ENCODE measurements around the gene AASDH. TPM values are rescaled to one million over a fixed set of nuclear protein-coding genes. Genes with fewer than 3 reads are reported as not detected.

Gene AASDH
- total and polyA plus RNA-seq, 2 of the 4 experiments (the other 2 are of a cell fraction) = 4.7 to 12.0 TPM

GRCh38 chr4:56360071-56360470 is 27.2 kb downstream of the AASDH start:
- Histone ChIP-seq H3K9ac (ENCODE audit: low read depth, low read length) (no peak overlapping the region), H2BK120ac (ENCODE audit: low read depth, low read length) (no peak overlapping the region), H3K79me1 (ENCODE audit: low read depth in 1 of 2, low read length in 2 of 2) (peaks cover 0 to 3% of the 10 kb centered on the region in 2 experiments; a peak in 1 of 4 replicates), H3K56ac (ENCODE audit: extremely low read depth, insufficient read depth, low read length) (no peak overlapping the region), H2AK5ac (ENCODE audit: low read depth, low read length) (no peak overlapping the region), H3K9me3 (ENCODE audit: control insufficient read depth, insufficient read depth, low read length) (no peaks in the 10 kb centered on the region), H3K4me1 (ENCODE audit: control insufficient read depth, insufficient read depth, low read length) (no peaks in the 10 kb centered on the region), H4K91ac (ENCODE audit: insufficient read depth, low read depth, low read length) (no peak overlapping the region), H2AK9ac (replicated peaks; ENCODE audit: low read depth, low read length, poor library complexity) (no peak overlapping the region), H3K27me3 (ENCODE audit: control insufficient read depth, insufficient read depth, low read length) (no peaks in the 10 kb centered on the region), H3K9me1 (ENCODE audit: insufficient read depth, low read length) (no peaks in the 10 kb centered on the region), H3K36me3 (ENCODE audit: control insufficient read depth, insufficient read depth, low read length) (peaks cover 5% of the 10 kb centered on the region; the same call in 1 of the 2 replicates), H2BK5ac (ENCODE audit: low read depth, low read length, poor library complexity, severe bottlenecking) (no peak overlapping the region), H4K5ac (ENCODE audit: low read depth, low read length) (no peak overlapping the region), H3K4me3 (ENCODE audit: insufficient read depth, low read depth, low read length) (no peak overlapping the region), H3K14ac (replicated peaks; ENCODE audit: low read depth, low read length) (no peak overlapping the region), H3K4ac (ENCODE audit: low read depth, low read length) (no peak overlapping the region), H2AFZ (replicated peaks; ENCODE audit: low read length, poor library complexity) (no peak overlapping the region), H4K8ac (ENCODE audit: low read depth in 2 of 2, low read length in 2 of 2) (no peak overlapping the region), H3K23ac (ENCODE audit: low read depth, low read length) (no peak overlapping the region), H2BK20ac (ENCODE audit: low read depth, low read length) (no peak overlapping the region), H2BK15ac (ENCODE audit: low read depth, low read length) (no peak overlapping the region), H3K4me2 (ENCODE audit: low read depth, low read length) (no peak overlapping the region), H4K20me1 (ENCODE audit: insufficient read depth, low read length) (no peaks in the 10 kb centered on the region), H3K27ac (ENCODE audit: insufficient read depth, low read length) (no peak overlapping the region), H3K18ac (ENCODE audit: low read depth, low read length) (no peak overlapping the region)
- intact Hi-C loops (cut with micrococcal nuclease) = no loop called here
- DNase-seq (peak; percentile 51), ATAC-seq (ENCODE audit: low read depth) (no peak)
- in situ Hi-C loops (cut with MboI; ENCODE audit: low sequenced_read_pairs) = no loop called here
- BruUV-seq (replicated peaks) = no TSS peak
- CTCF ChIA-PET = interaction anchor here (0.6 kb wide), 1 partner anchor 479 kb away, joined by 3 read pairs; no protein-coding TSS in a partner anchor
- TF ChIP-seq RCOR1 (IDR thresholded peaks at IDR 0.05; ENCODE audit: insufficient replicate concordance, low read length) = no peak
- 0 out of 2 replicates have a peak, but pooled peaks have one; percentile 19 for TF ChIP-seq CEBPB (IDR thresholded peaks at IDR 0.05; ENCODE audit: low read depth, low read length)
- no peak for TF ChIP-seq BHLHE40 (IDR thresholded peaks at IDR 0.05; ENCODE audit: low read depth, low read length)
- no peak for TF ChIP-seq POLR2A (IDR thresholded peaks at IDR 0.05; ENCODE audit: low read depth, low read length)
- no peak for TF ChIP-seq RAD21 (IDR thresholded peaks at IDR 0.05; ENCODE audit: low read length)
- dilution Hi-C loops (cut with HindIII; ENCODE audit: low sequenced_read_pairs, unreplicated experiment) = no loop called here
- POLR2A ChIA-PET (ENCODE audit: unreplicated experiment) = no interaction called here

Data from IMR-90 (cell line).